CMK (cell line): Measurements from ENCODE around the gene RHAG.
"Not testable (repeated sequence)": the region's sequence is repeated elsewhere in the genome, so short reads cannot be mapped to it uniquely, and the experiment has no call there.

Source experiments
- DNase-seq: peaks from one replicate; pipeline ENCODE4 v3.0.0-alpha.2; 2010; ENCODE audit warnings: low read depth

The RHAG gene

DNA sequence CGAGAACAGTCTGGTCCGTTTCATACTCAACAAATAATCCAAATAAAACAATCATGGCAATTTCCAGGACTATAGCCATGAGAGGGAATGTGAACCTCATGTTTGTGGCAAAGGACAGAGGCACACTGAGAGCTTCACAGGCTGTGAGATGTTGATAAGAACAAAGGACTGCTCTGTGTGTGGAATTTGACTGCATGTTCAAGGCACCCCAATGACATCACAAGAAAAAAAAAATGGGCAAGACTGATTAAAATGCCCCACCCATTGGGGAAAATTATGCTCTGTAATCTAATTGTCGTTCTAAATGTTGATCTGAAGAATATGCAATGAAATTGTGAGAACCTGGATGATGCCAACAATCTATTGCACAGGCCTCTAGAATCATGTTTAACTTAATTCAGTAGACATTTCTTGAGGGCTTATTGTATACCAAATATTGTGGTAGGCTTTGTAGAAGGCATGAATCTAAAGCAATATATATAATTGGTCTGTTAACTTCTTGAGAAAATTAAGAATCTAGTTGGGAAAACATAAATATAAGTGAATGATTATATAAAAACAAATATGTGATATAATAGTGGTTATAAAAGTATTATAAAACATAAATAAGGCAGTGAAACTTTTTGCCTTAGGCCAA lies at the start of gene RHAG:
Gene RHAG (minus strand): TSS at position 127 of the 637 bp plus-strand sequence. CDS start 27 bp downstream, at position 100.
- peak; percentile 73 for DNase-seq

DNA sequence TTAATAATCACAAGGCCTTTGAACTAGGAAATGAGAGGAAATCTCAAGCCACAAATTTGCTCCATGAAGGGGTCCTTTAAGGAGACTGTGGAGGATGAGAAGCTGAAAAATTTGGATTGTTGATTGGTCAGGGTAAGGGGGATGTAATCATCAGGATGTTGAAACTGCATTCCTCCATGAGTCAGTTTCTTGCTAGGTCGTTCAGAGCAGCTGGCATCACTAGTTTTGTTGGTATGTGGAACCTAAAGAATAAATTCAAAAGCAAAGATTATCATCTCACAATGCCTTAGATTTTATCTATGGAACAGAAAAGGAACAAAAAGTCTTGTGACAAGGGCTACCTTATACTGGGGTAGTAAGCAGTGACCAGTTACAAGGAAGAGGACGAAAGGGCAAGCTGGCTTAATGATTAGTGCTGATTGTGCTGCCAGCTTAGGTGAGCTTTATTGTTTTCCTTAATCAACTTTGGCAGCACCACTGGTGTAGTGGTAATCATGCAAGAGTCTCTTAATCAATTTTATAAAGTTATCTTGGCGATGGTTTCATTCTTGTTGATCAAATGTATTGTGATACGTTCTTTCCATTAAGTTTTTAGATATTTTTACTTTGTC lies 40.1 kb upstream of the RHAG start:
- DNase-seq = no peak

GRCh38 chr6:49675816-49676215 lies 39.2 kb upstream of the RHAG start:
- DNase-seq = no peak

GRCh38 chr6:49668083-49668511 lies 31.5 kb upstream of the RHAG start:
- DNase-seq = no peak

DNA sequence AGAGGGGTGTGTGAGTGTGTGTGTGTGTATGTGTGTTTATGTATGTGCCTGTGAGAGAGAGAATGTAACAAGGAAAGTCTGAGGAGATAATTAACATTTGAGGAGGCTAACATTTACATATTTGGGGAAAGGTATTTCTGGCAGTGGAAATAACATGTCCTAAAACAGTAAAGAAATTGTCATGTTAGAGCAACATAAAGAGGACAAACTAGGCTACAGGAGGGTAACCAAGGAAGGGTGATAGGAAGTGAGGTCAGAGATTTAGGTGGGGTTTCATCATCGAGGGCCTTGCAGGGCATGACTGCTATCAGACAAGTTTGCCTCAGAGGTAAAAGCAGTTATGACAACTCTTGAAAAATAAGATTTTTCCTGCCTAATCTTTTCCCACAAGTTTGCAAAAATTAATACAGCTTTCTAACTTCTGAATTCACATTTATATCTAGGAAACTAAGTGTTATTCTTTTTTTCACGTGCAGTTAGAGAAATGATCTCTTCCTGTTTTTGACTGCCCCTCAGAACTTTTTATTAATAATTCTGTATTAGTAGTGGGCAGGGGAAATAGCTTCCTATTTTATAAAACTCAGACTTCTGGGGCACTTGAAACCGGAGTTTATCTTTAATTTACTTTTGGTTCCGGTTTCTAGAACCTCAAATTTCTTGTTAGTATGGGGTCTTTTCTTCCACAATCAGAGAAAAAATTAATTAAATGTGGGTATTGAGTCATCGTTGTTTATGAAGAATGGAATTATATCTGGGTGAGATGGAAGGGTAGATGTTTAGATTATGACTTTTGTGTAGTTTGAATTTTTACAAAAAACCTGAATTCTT lies 30.5 kb upstream of the RHAG start:
- DNase-seq = no peak

GRCh38 chr6:49666480-49666879 lies 29.8 kb upstream of the RHAG start:
- no peak for DNase-seq

GRCh38 chr6:49664817-49665216 lies 28.2 kb upstream of the RHAG start:
- DNase-seq = no peak

GRCh38 chr6:49664054-49664453 lies 27.4 kb upstream of the RHAG start:
- not testable (repeated sequence) for DNase-seq

- DNase-seq = no peak
These were observed 26.2 kb upstream of the RHAG start for GRCh38 chr6:49662892-49663261.

DNA sequence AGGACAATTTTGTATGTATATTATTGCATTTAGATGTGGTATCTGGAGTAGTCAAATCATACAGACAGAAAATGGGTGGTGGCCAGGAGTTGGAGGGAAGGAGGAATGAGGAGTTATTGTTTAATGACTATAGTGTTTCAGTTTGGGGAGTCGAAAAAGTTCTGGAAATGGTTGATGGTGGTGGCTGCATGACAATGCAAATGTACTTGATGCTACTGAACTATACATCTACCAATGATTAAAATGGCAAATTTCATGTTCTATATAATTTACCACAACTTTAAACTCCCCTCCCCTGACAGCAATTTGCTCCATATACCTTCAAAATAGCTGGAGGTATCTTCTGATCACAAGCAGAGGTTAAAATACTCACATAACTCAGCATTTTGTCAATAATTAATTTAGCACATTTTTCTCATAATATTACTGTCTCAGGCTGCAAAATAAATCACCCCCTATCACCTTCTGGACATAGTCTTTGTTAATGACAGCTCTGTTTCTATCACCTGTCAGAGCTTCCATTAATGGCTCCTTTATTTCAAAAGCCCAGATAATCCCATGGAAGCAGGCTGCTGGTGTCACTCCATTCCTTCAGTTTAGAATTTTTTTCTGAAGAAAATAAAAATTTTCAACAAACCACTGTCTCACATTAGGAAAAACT lies 25.7 kb upstream of the RHAG start:
- no peak for DNase-seq

DNA sequence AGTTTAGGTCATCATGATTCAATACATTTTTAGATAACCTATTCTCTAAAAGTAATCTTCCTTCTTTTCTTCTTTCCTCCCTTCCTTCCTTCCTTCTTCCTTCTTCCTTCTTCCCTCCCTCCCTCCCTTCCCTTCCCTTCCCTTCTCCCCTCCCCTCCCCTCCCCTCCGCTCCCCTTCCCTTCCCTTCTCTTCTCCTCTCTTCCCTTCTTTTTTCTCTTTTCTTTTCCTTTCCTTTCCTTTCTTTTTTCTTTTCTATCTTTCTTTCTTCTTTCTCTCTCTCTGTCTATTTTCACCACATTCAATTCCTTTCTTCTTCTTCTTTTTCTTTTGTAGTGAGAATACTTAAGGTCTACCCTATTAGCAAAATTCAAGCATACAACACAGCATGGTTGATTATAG lies 17.3 kb upstream of the RHAG start:
- DNase-seq = no peak

DNA sequence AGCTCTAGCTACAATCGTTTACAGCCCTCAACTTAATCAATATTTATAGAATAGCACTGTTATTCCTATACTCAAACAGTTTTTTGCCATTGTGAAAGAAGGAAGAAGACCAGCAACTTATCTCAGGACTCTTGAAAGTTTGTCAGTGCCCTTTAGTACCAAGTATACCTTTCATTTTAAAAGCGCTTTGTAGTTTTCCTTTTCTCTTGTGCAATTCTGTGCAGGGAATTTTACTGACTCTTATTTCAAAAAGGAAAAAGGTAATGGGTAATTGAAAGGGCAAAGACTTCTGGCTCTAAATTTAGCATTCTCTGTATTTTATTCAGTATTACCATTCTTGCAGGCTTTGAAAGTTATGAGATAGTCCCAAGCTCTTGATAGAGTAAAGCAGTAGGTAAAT lies 16.8 kb upstream of the RHAG start:
- DNase-seq = no peak

- DNase-seq = no peak
These were observed 14.6 kb upstream of the RHAG start for GRCh38 chr6:49651239-49651638.

DNA sequence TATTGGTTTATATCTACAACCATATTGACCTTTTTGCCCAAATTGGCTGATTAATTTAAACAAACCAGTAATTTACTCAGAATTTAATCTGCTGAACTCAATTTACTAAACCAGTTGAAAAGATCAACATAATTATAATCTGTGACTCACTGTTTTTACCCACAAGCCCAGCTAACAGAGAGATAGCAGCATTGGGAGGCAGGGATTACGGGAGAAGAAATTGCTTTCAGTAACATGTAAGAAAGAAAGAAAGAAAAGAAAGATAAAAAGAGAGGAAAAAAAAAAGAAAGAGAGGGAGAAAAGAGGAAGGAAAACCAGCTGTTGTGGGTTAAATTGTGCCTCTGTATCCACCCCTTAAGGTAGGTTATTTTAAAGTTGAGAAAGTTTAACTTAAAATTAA lies 13.3 kb upstream of the RHAG start:
- DNase-seq = no peak

DNA sequence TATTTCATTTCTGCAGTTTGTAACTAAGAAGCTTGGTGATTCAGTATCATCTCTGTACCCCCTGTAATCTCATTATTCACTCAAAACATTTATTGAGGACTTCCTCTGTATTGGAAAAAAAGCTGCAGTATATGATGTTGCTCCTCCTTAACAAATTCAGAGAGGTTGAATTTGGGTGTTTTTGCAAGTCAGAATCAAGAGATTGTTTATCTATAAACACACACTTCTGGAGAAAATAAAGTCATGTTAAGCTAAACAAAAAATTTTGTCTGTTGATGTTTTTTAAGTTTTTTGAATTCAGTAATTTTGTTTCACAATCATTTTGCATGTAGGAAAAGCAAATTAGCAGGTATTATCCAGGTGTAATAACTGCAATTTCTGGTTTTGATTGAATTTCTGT lies 11.4 kb upstream of the RHAG start:
- DNase-seq = no peak

DNA sequence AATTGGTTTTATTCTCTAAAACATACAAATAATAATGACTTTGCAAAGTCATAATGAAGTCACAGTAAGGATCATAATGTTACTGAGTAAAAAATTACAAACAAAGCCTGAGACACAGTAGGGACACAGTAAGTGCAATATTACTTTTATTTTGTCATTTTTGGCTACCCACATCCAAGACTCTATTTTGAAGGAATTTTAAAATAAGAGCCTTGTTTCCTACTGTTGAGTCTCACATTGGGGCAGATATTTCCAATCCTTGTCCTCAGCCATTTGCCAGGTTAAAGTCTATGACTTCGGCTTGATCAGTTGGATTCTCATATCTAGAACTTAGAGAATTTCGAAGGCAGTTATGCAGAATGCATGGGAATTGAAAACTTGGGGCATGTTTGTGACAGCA lies 10.8 kb upstream of the RHAG start:
- no peak for DNase-seq

DNA sequence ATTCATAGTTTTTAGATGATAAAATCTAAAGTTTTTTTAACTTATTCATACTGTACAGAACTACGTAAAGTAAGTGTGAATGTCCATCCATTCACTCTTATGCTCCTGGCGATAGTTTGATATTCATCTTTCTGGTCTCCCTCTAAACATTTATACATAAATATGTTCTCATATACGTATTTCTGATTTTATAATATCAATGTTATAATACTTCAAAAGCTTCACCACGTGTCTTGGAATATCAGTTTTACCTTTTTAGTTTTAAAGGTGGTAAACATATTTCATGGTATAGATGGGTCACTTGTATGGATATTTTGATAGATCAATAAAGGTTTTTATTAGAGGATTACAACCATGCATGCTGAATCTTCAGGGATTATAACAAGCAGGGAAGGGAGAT lies 10.3 kb upstream of the RHAG start:
- no peak for DNase-seq

DNA sequence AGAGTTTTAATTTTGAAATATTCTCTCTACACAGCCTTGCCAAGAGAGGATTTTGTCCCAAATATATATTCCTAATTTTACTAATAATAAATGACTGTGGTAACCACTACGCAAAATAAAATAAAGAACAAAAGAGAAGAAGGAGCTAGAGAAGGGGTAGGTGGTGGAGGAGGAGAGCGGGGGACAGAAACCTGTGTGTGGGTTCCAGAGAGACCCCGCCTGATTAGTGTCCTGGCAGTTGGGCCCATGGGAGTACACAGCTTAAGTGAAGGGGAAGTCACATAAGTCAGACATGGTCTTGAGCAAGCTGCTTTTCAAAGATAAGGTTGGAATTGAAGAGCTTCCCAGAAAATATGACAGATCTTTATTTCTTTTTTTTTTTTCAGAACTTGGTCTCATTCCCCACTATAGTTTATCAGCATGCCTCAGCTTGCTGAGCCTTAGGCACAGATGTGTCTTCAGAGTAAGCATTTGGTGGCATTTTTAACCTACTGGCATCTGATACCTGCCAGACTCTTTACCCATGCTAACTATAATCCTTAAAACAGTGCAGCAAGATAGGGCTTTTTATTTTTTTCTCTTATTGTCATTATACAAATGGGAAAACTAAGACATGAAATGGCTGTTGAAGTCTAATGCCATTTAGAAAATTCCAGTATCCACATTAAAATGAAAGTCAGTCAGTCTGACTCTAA lies 9.6 kb upstream of the RHAG start:
- peak; percentile 88 for DNase-seq

GRCh38 chr6:49645139-49645538 lies 8.5 kb upstream of the RHAG start:
- no peak for DNase-seq

DNA sequence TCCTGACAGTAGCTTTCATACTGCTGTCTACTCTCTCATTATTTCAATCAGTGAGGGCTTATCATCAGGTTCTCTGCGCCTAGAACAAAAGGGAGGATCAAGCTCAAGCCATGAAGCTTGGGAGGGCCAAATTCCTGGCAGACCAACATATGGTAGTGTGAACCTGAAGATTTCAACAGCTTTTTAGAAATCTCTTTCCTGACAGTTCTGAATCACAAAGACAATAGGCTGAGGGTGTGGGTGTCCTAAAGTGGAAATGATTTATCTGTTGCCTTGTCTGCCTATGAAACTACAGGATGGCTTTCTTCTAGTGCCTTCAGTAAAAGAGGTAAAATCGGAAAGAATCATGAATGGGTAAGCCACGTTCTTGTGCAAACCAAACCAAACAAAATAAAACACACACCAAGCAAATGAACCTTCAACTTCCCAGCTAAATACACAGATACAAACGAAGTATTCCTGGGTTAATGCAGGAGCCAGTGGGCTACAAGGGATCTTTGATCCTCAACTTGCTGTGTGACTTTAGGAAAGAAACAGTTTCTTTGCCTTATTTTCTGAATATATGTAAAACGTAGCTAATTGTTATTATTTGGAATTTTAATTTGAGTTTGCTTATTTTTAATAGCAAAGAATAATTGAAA lies 2.7 kb upstream of the RHAG start:
- no peak for DNase-seq

GRCh38 chr6:49637350-49637731 lies 702 bp upstream of the RHAG start:
- DNase-seq = no peak
